ENCODE data around the gene MAST2. TPM values are rescaled to one million over a fixed set of nuclear protein-coding genes. Genes with fewer than 3 reads are reported as not detected.
A peak's percentile ranks its signal among the peaks of the same experiment; 100 is the strongest.

MAST2 gene
- total and polyA plus RNA-seq, 4 donors: 28.3 to 75.0 (median 46.1) TPM

- no peak for DNase-seq (ENCODE audit: low read depth in 4 of 6, low spot score in 6 of 6)
- Histone ChIP-seq H3K27ac (ENCODE audit: low read depth, low read length) (no peak overlapping the region), H3K36me3 (ENCODE audit: control insufficient read depth, insufficient read depth, low read length) (no peaks in the 10 kb centered on the region), H3K9me3 (ENCODE audit: control insufficient read depth, insufficient read depth, low read length) (no peaks in the 10 kb centered on the region), H3K4me3 (ENCODE audit: low read depth, low read length) (no peak overlapping the region), H3K4me1 (ENCODE audit: control insufficient read depth, insufficient read depth, low read length) (no peaks in the 10 kb centered on the region), H3K27me3 (ENCODE audit: control insufficient read depth, insufficient read depth, low read length) (no peaks in the 10 kb centered on the region)
- no CpG with 5 or more reads among the region's 1 CpG for WGBS (ENCODE audit: insufficient coverage)
Measured at GRCh38 chr1:45883658-45884057, 80.2 kb downstream of the MAST2 start.

- H3K27me3 ChIP-seq (ENCODE audit: control insufficient read depth, insufficient read depth, low read length): no peaks in the 10 kb centered on the region
- H3K4me3 ChIP-seq (ENCODE audit: low read depth, low read length): no peak overlapping the region
- no peaks in the 10 kb centered on the region for H3K36me3 ChIP-seq (ENCODE audit: control insufficient read depth, insufficient read depth, low read length)
- no peak overlapping the region for H3K27ac ChIP-seq (ENCODE audit: low read depth, low read length)
- WGBS (ENCODE audit: insufficient coverage): no CpG with 5 or more reads among the region's 1 CpG
- no peaks in the 10 kb centered on the region for H3K4me1 ChIP-seq (ENCODE audit: control insufficient read depth, insufficient read depth, low read length)
- no peak for DNase-seq (ENCODE audit: low read depth in 4 of 6, low spot score in 6 of 6)
- no peaks in the 10 kb centered on the region for H3K9me3 ChIP-seq (ENCODE audit: control insufficient read depth, insufficient read depth, low read length)
Measured at GRCh38 chr1:45884700-45885099, 81.3 kb downstream of the MAST2 start.

GRCh38 chr1:45886229-45886628 lies 82.8 kb downstream of the MAST2 start:
- DNase-seq (ENCODE audit: low read depth in 4 of 6, low spot score in 6 of 6): no peak
- WGBS (ENCODE audit: insufficient coverage): no CpG with 5 or more reads among the region's 2 CpGs
- H3K9me3 ChIP-seq (ENCODE audit: control insufficient read depth, insufficient read depth, low read length): no peaks in the 10 kb centered on the region

GRCh38 chr1:45887156-45887842 lies 83.9 kb downstream of the MAST2 start:
- Histone ChIP-seq H3K36me3 (ENCODE audit: control insufficient read depth, insufficient read depth, low read length) (no peaks in the 10 kb centered on the region), H3K4me1 (ENCODE audit: control insufficient read depth, insufficient read depth, low read length) (no peaks in the 10 kb centered on the region), H3K9me3 (ENCODE audit: control insufficient read depth, insufficient read depth, low read length) (no peaks in the 10 kb centered on the region), H3K27me3 (ENCODE audit: control insufficient read depth, insufficient read depth, low read length) (no peaks in the 10 kb centered on the region), H3K4me3 (ENCODE audit: low read depth, low read length) (no peak overlapping the region), H3K27ac (ENCODE audit: low read depth, low read length) (no peak overlapping the region)
- DNase-seq (ENCODE audit: low read depth in 4 of 6, low spot score in 6 of 6): no peak
- WGBS (ENCODE audit: insufficient coverage): no CpG with 5 or more reads among the region's 1 CpG

More at GRCh38 chr1:45886229-45886628, 82.8 kb downstream of the MAST2 start:
- Histone ChIP-seq H3K36me3 (ENCODE audit: control insufficient read depth, insufficient read depth, low read length) (no peaks in the 10 kb centered on the region), H3K4me1 (ENCODE audit: control insufficient read depth, insufficient read depth, low read length) (no peaks in the 10 kb centered on the region), H3K4me3 (ENCODE audit: low read depth, low read length) (no peak overlapping the region), H3K27me3 (ENCODE audit: control insufficient read depth, insufficient read depth, low read length) (no peaks in the 10 kb centered on the region), H3K27ac (ENCODE audit: low read depth, low read length) (no peak overlapping the region)

- Histone ChIP-seq H3K4me3 (ENCODE audit: low read depth, low read length) (no peak overlapping the region), H3K4me1 (ENCODE audit: control insufficient read depth, insufficient read depth, low read length) (no peaks in the 10 kb centered on the region), H3K27ac (ENCODE audit: low read depth, low read length) (no peak overlapping the region), H3K36me3 (ENCODE audit: control insufficient read depth, insufficient read depth, low read length) (no peaks in the 10 kb centered on the region), H3K27me3 (ENCODE audit: control insufficient read depth, insufficient read depth, low read length) (no peaks in the 10 kb centered on the region), H3K9me3 (ENCODE audit: control insufficient read depth, insufficient read depth, low read length) (no peaks in the 10 kb centered on the region)
- DNase-seq (ENCODE audit: low read depth in 4 of 6, low spot score in 6 of 6): no peak
- WGBS (ENCODE audit: insufficient coverage): 100% methylated on average over 1 of the region's 2 CpGs
Measured at GRCh38 chr1:45890078-45890477, 86.7 kb downstream of the MAST2 start.

- H3K9me3 ChIP-seq (ENCODE audit: control insufficient read depth, insufficient read depth, low read length): no peaks in the 10 kb centered on the region
- no peak for DNase-seq (ENCODE audit: low read depth in 4 of 6, low spot score in 6 of 6)
- no peak overlapping the region for H3K27ac ChIP-seq (ENCODE audit: low read depth, low read length)
- no peaks in the 10 kb centered on the region for H3K36me3 ChIP-seq (ENCODE audit: control insufficient read depth, insufficient read depth, low read length)
- H3K27me3 ChIP-seq (ENCODE audit: control insufficient read depth, insufficient read depth, low read length): no peaks in the 10 kb centered on the region
- no CpG with 5 or more reads among the region's 2 CpGs for WGBS (ENCODE audit: insufficient coverage)
- no peak overlapping the region for H3K4me3 ChIP-seq (ENCODE audit: low read depth, low read length)
- H3K4me1 ChIP-seq (ENCODE audit: control insufficient read depth, insufficient read depth, low read length): no peaks in the 10 kb centered on the region
Measured at GRCh38 chr1:45891087-45891486, 87.7 kb downstream of the MAST2 start.

GRCh38 chr1:45892068-45892785 lies 88.8 kb downstream of the MAST2 start:
- Histone ChIP-seq H3K4me1 (ENCODE audit: control insufficient read depth, insufficient read depth, low read length) (no peaks in the 10 kb centered on the region), H3K27me3 (ENCODE audit: control insufficient read depth, insufficient read depth, low read length) (no peaks in the 10 kb centered on the region), H3K4me3 (ENCODE audit: low read depth, low read length) (no peak overlapping the region), H3K9me3 (ENCODE audit: control insufficient read depth, insufficient read depth, low read length) (no peaks in the 10 kb centered on the region), H3K27ac (ENCODE audit: low read depth, low read length) (peak overlapping the region; percentile 33), H3K36me3 (ENCODE audit: control insufficient read depth, insufficient read depth, low read length) (no peaks in the 10 kb centered on the region)
- 31% methylated on average over 2 of the region's 6 CpGs for WGBS (ENCODE audit: insufficient coverage)
- peak in 1 of 6 donors; percentile 38 for DNase-seq (ENCODE audit: low read depth in 4 of 6, low spot score in 6 of 6)

- H3K4me1 ChIP-seq (ENCODE audit: control insufficient read depth, insufficient read depth, low read length): no peaks in the 10 kb centered on the region
- no peak overlapping the region for H3K27ac ChIP-seq (ENCODE audit: low read depth, low read length)
- H3K4me3 ChIP-seq (ENCODE audit: low read depth, low read length): no peak overlapping the region
- no peak for DNase-seq (ENCODE audit: low read depth in 4 of 6, low spot score in 6 of 6)
- no peaks in the 10 kb centered on the region for H3K9me3 ChIP-seq (ENCODE audit: control insufficient read depth, insufficient read depth, low read length)
- H3K36me3 ChIP-seq (ENCODE audit: control insufficient read depth, insufficient read depth, low read length): no peaks in the 10 kb centered on the region
- WGBS (ENCODE audit: insufficient coverage): no CpG with 5 or more reads among the region's 4 CpGs
- no peaks in the 10 kb centered on the region for H3K27me3 ChIP-seq (ENCODE audit: control insufficient read depth, insufficient read depth, low read length)
Measured at GRCh38 chr1:45894331-45894730, 90.9 kb downstream of the MAST2 start.

GRCh38 chr1:45894921-45895320 lies 91.5 kb downstream of the MAST2 start:
- H3K9me3 ChIP-seq (ENCODE audit: control insufficient read depth, insufficient read depth, low read length): no peaks in the 10 kb centered on the region
- DNase-seq (ENCODE audit: low read depth in 4 of 6, low spot score in 6 of 6): no peak
- no peaks in the 10 kb centered on the region for H3K36me3 ChIP-seq (ENCODE audit: control insufficient read depth, insufficient read depth, low read length)
- no peak overlapping the region for H3K4me3 ChIP-seq (ENCODE audit: low read depth, low read length)
- no peak overlapping the region for H3K27ac ChIP-seq (ENCODE audit: low read depth, low read length)
- H3K4me1 ChIP-seq (ENCODE audit: control insufficient read depth, insufficient read depth, low read length): no peaks in the 10 kb centered on the region
- H3K27me3 ChIP-seq (ENCODE audit: control insufficient read depth, insufficient read depth, low read length): no peaks in the 10 kb centered on the region

GRCh38 chr1:45895406-45895805 lies 92.0 kb downstream of the MAST2 start:
- Histone ChIP-seq H3K36me3 (ENCODE audit: control insufficient read depth, insufficient read depth, low read length) (no peaks in the 10 kb centered on the region), H3K4me3 (ENCODE audit: low read depth, low read length) (no peak overlapping the region), H3K9me3 (ENCODE audit: control insufficient read depth, insufficient read depth, low read length) (no peaks in the 10 kb centered on the region), H3K27ac (ENCODE audit: low read depth, low read length) (no peak overlapping the region), H3K4me1 (ENCODE audit: control insufficient read depth, insufficient read depth, low read length) (no peaks in the 10 kb centered on the region), H3K27me3 (ENCODE audit: control insufficient read depth, insufficient read depth, low read length) (no peaks in the 10 kb centered on the region)
- DNase-seq (ENCODE audit: low read depth in 4 of 6, low spot score in 6 of 6): no peak
- WGBS (ENCODE audit: insufficient coverage): no CpG with 5 or more reads among the region's 2 CpGs

Measured in spinal cord (tissue), 10 donors.